CD4-positive, alpha-beta memory T cell (primary cell): ENCODE results near the gene RGS9. TPM values are rescaled to one million over a fixed set of nuclear protein-coding genes. Genes with fewer than 3 reads are reported as not detected.
A peak's percentile ranks its signal among the peaks of the same experiment; 100 is the strongest.
"Not testable (repeated sequence)": the region's sequence is repeated elsewhere in the genome, so short reads cannot be mapped to it uniquely, and the experiment has no call there.

ENCODE experiments used
- CTCF ChIA-PET: fragments of 350-600 bp; sonication (Branson Sonifier 250); formaldehyde crosslinking; loops from one replicate; lab custom pipeline; 2021; ENCODE audit warnings: inconsistent platforms; ENCODE audit not compliant: partially characterized antibody; lab: Charles Lee
- POLR2A ChIA-PET: fragments of 350-600 bp; sonication (Branson Sonifier 250); formaldehyde crosslinking; loops from one replicate; lab custom pipeline; 2021; ENCODE audit not compliant: partially characterized antibody; lab: Charles Lee
- DNase-seq, 5 donors: peaks; one replicate each; pipeline versions ENCODE4 v3.0.0 to v3.0.0-alpha.2; 2020 to 2022; ENCODE audit warnings: mixed read lengths in 1 of 5
- H3K27ac ChIP-seq: one replicate; pipeline ENCODE4 v1.7.0; 2013; ENCODE audit warnings: low read depth, low read length
- H3K27me3 ChIP-seq: 2 replicates; pipeline ENCODE4 v1.7.0; 2013; ENCODE audit warnings: mild to moderate bottlenecking, low read length, moderate library complexity; ENCODE audit not compliant: insufficient read depth
- H3K36me3 ChIP-seq: 2 replicates; pipeline ENCODE4 v1.7.0; 2013; ENCODE audit warnings: mild to moderate bottlenecking, low read length, moderate library complexity; ENCODE audit not compliant: insufficient read depth
- H3K4me1 ChIP-seq: 2 replicates; pipeline ENCODE4 v1.7.0; 2013; ENCODE audit warnings: mild to moderate bottlenecking, low read length, moderate library complexity; ENCODE audit not compliant: insufficient read depth
- H3K4me3 ChIP-seq, 2 donors: one replicate each; pipeline ENCODE4 v1.7.0; 2013; ENCODE audit warnings: low read length in 2 of 2, mild to moderate bottlenecking in 1 of 2
- H3K9me3 ChIP-seq, 2 donors: one replicate each; pipeline ENCODE4 v1.7.0; 2013; ENCODE audit warnings: low read length in 2 of 2, control low read depth in 1 of 2; ENCODE audit not compliant: control insufficient read depth in 1 of 2
- H3K27ac Mint-ChIP-seq, 7 donors: one replicate each; pipeline ENCODE4 v1.8.0; 2020 to 2021; ENCODE audit warnings: mixed read lengths in 7 of 7, mild to moderate bottlenecking in 6 of 7, inconsistent platforms in 3 of 7, moderate library complexity in 3 of 7
- H3K27me3 Mint-ChIP-seq, 2 donors: one replicate each; pipeline ENCODE4 v1.8.0; 2020 to 2021; ENCODE audit warnings: mixed read lengths in 2 of 2
- H3K36me3 Mint-ChIP-seq, 2 donors: one replicate each; pipeline ENCODE4 v1.8.0; 2020 to 2021; ENCODE audit warnings: mixed read lengths in 2 of 2, inconsistent platforms in 1 of 2, mild to moderate bottlenecking in 1 of 2
- H3K4me1 Mint-ChIP-seq, 4 donors: one replicate each; pipeline ENCODE4 v1.8.0; 2020 to 2021; ENCODE audit warnings: mixed read lengths in 4 of 4, mild to moderate bottlenecking in 1 of 4
- H3K4me3 Mint-ChIP-seq, 8 donors: one replicate each; pipeline ENCODE4 v1.8.0; 2020 to 2021; ENCODE audit warnings: mixed read lengths in 8 of 8, mild to moderate bottlenecking in 7 of 8, moderate library complexity in 6 of 8, inconsistent platforms in 3 of 8
- H3K9me3 Mint-ChIP-seq, 8 donors: one replicate each; pipeline ENCODE4 v1.8.0; 2020 to 2021; ENCODE audit warnings: mixed read lengths in 8 of 8, mild to moderate bottlenecking in 5 of 8, inconsistent platforms in 3 of 8, moderate library complexity in 1 of 8
- intact Hi-C: fragments of 100-400 bp; cut with micrococcal nuclease; formaldehyde crosslinking; loops from one replicate; pipeline ENCODE4 v1.15.1; 2023
- polyA plus RNA-seq, 2 donors: library from polyadenylated mRNA; unstranded; fragments of 300-500 nt; fragmentation: Illumina TruSeq; gene quantifications; one replicate each; pipeline ENCODE4 v1.2.3, GENCODE V29; 2021
- total RNA-seq, 2 experiments: library from RNA; stranded (reverse); gene quantifications; one replicate each; pipeline ENCODE4 v1.2.3, GENCODE V29; 2021

RGS9 gene
- total RNA-seq (under 1 TPM; 0.67 to 0.84 TPM), polyA plus RNA-seq (1 to 10 TPM; 1.6 to 2.7 TPM)

- no peak within 1 kb of the TSS for H3K27ac ChIP-seq
- H3K36me3 ChIP-seq, result no peaks in the 10 kb centered on the region
- Mint-ChIP-seq H3K36me3 (no peaks in the 10 kb centered on the region), H3K4me1 (peaks cover 11 to 41% (median 22%) of the 10 kb centered on the region in 4 donors), H3K9me3 (no peaks in the 10 kb centered on the region), H3K27me3 (peaks cover 0 to 1% of the 10 kb centered on the region in 2 donors), H3K4me3 (peak within 1 kb of the TSS; percentile 76 to 91 (median 85)), H3K27ac (peak within 1 kb of the TSS in 6 of 7 donors; percentile 57 to 85 (median 74))
- ChIA-PET POLR2A (interaction anchor here (0.7 to 3.0 kb wide), 6 partner anchors 14 to 218 kb away, joined by 3 to 16 read pairs (median 6); partner anchors contain the start of gene LRRC37A3), CTCF (interaction anchor here (0.6 to 2.9 kb wide), 31 partner anchors 10 to 1028 kb away, joined by 3 to 15 read pairs (median 5); partner anchors contain the start of genes GNA13 and LRRC37A3)
- H3K27me3 ChIP-seq, result no peaks in the 10 kb centered on the region
- peak within 1 kb of the TSS; percentile 36 to 50 for H3K4me3 ChIP-seq
- H3K9me3 ChIP-seq, result no peaks in the 10 kb centered on the region
- intact Hi-C loops, result loop anchor here (1.0 kb wide), 3 partner anchors 14 to 61 kb away; no protein-coding TSS in a partner anchor
- H3K4me1 ChIP-seq, result peaks cover 26% of the 10 kb centered on the region
- peak; percentile 84 to 88 (median 85) for DNase-seq
Observed at GRCh38 chr17:65137021-65137939, at the start of gene RGS9. TSS of gene RGS9 (plus strand) at chr17:65137370. CDS start at chr17:65137541, 171 bp downstream.

GRCh38 chr17:65088621-65089360 is 48.4 kb upstream of the RGS9 start:
- no peak for DNase-seq
- Mint-ChIP-seq H3K27ac (peak overlapping the region in 1 of 7 donors; percentile 4), H3K27me3 (no peaks in the 10 kb centered on the region), H3K36me3 (peaks cover 2 to 5% of the 10 kb centered on the region in 2 donors), H3K9me3 (no peaks in the 10 kb centered on the region), H3K4me3 (no peak overlapping the region), H3K4me1 (peaks cover 0 to 4% (median 0%) of the 10 kb centered on the region in 4 donors)
- Histone ChIP-seq H3K27me3 (no peaks in the 10 kb centered on the region), H3K36me3 (no peaks in the 10 kb centered on the region), H3K27ac (no peak overlapping the region), H3K4me3 (no peak overlapping the region), H3K9me3 (no peaks in the 10 kb centered on the region), H3K4me1 (no peaks in the 10 kb centered on the region)
- intact Hi-C loops, result no loop called here
- ChIA-PET CTCF (interaction anchor here (0.8 kb wide), 1 partner anchor 9 kb away, joined by 3 read pairs; no protein-coding TSS in a partner anchor), POLR2A (interaction anchor here (0.7 kb wide), 1 partner anchor 8 kb away, joined by 5 read pairs; no protein-coding TSS in a partner anchor)

GRCh38 chr17:65092262-65092661 is 44.9 kb upstream of the RGS9 start:
- no peak overlapping the region for H3K27ac Mint-ChIP-seq
- Histone ChIP-seq H3K4me1 (peaks cover 5% of the 10 kb centered on the region), H3K27me3 (no peaks in the 10 kb centered on the region), H3K9me3 (no peaks in the 10 kb centered on the region), H3K4me3 (no peak overlapping the region), H3K36me3 (no peaks in the 10 kb centered on the region), H3K27ac (no peak overlapping the region)
- H3K4me3 Mint-ChIP-seq, result no peak overlapping the region
- POLR2A ChIA-PET, result no interaction called here
- peaks cover 0 to 2% of the 10 kb centered on the region in 2 donors for H3K36me3 Mint-ChIP-seq
- H3K27me3 Mint-ChIP-seq, result no peaks in the 10 kb centered on the region
- peaks cover 10 to 18% (median 10%) of the 10 kb centered on the region in 4 donors for H3K4me1 Mint-ChIP-seq
- no peaks in the 10 kb centered on the region for H3K9me3 Mint-ChIP-seq
- intact Hi-C loops, result no loop called here
- DNase-seq, result no peak
- CTCF ChIA-PET, result interaction anchor here (0.7 kb wide), 1 partner anchor 154 kb away, joined by 3 read pairs; no protein-coding TSS in a partner anchor

GRCh38 chr17:65092721-65093356 is 44.3 kb upstream of the RGS9 start:
- H3K9me3 Mint-ChIP-seq, H3K36me3 ChIP-seq, H3K27ac Mint-ChIP-seq, H3K27me3 Mint-ChIP-seq, intact Hi-C loops, DNase-seq, H3K36me3 Mint-ChIP-seq, H3K4me3 Mint-ChIP-seq, H3K27me3 ChIP-seq, H3K4me1 ChIP-seq, POLR2A ChIA-PET, H3K4me3 ChIP-seq, H3K27ac ChIP-seq, H3K9me3 ChIP-seq: not testable (repeated sequence)
- H3K4me1 Mint-ChIP-seq, result peaks cover 10 to 21% (median 13%) of the 10 kb centered on the region in 4 donors
- CTCF ChIA-PET, result interaction anchor here (0.6 kb wide), 1 partner anchor 105 kb away, joined by 3 read pairs; no protein-coding TSS in a partner anchor

- Mint-ChIP-seq H3K36me3 (peaks cover 0 to 2% of the 10 kb centered on the region in 2 donors), H3K27me3 (no peaks in the 10 kb centered on the region), H3K9me3 (no peaks in the 10 kb centered on the region), H3K4me3 (no peak overlapping the region), H3K4me1 (peaks cover 10 to 21% (median 13%) of the 10 kb centered on the region in 4 donors), H3K27ac (no peak overlapping the region)
- no peaks in the 10 kb centered on the region for H3K27me3 ChIP-seq
- POLR2A ChIA-PET, result interaction anchor here (1.0 kb wide), 1 partner anchor 37 kb away, joined by 3 read pairs; the partner anchor contains the start of gene GNA13
- H3K27ac ChIP-seq, result no peak overlapping the region
- CTCF ChIA-PET, result no interaction called here
- DNase-seq, result no peak
- H3K4me3 ChIP-seq, result no peak overlapping the region
- no peaks in the 10 kb centered on the region for H3K36me3 ChIP-seq
- no peaks in the 10 kb centered on the region for H3K9me3 ChIP-seq
- H3K4me1 ChIP-seq, result peaks cover 5% of the 10 kb centered on the region
- intact Hi-C loops, result no loop called here
Observed at GRCh38 chr17:65093930-65094329, 43.2 kb upstream of the RGS9 start.

- H3K27ac Mint-ChIP-seq, result no peak overlapping the region
- H3K9me3 Mint-ChIP-seq, result no peaks in the 10 kb centered on the region
- DNase-seq, result no peak
- ChIA-PET CTCF (interaction anchor here (0.7 to 1.0 kb wide), 3 partner anchors 13 to 135 kb away, joined by 3 read pairs; partner anchors contain the start of gene RGS9), POLR2A (interaction anchor here (1.1 to 1.6 kb wide), 3 partner anchors 28 to 120 kb away, joined by 3 to 5 read pairs (median 4); no protein-coding TSS in a partner anchor)
- intact Hi-C loops, result no loop called here
- Histone ChIP-seq H3K27me3 (no peaks in the 10 kb centered on the region), H3K36me3 (no peaks in the 10 kb centered on the region), H3K9me3 (no peaks in the 10 kb centered on the region), H3K27ac (no peak overlapping the region), H3K4me3 (no peak overlapping the region), H3K4me1 (peaks cover 18% of the 10 kb centered on the region)
- peaks cover 17 to 34% (median 23%) of the 10 kb centered on the region in 4 donors for H3K4me1 Mint-ChIP-seq
- peak overlapping the region in 1 of 8 donors; percentile 21 for H3K4me3 Mint-ChIP-seq
- no peaks in the 10 kb centered on the region for H3K27me3 Mint-ChIP-seq
- H3K36me3 Mint-ChIP-seq, result peaks cover 0 to 3% of the 10 kb centered on the region in 2 donors
Observed at GRCh38 chr17:65095465-65095864, 41.7 kb upstream of the RGS9 start.
